Peyer's patch (tissue), 4 donors: ENCODE results near the gene EFHC1. TPM values are rescaled to one million over a fixed set of nuclear protein-coding genes. Genes with fewer than 3 reads are reported as not detected.

Experiments used
- DNase-seq, 3 donors: peaks; one replicate each; pipeline ENCODE4 v3.0.0-alpha.2; 2017 to 2019
- H3K27ac ChIP-seq, 4 donors: fragments of 200-600 bp; sonication (generic); one replicate each; pipeline ENCODE4 v1.5.1; 2016 to 2019
- H3K27me3 ChIP-seq, 2 donors: fragments of 200-600 bp; sonication (generic); one replicate each; pipeline ENCODE4 v1.5.1; 2019
- H3K36me3 ChIP-seq, 3 donors: fragments of 200-600 bp; sonication (generic); one replicate each; pipeline ENCODE4 v1.5.1; 2016 to 2019
- H3K4me1 ChIP-seq, 4 donors: fragments of 200-600 bp; sonication (generic); one replicate each; pipeline ENCODE4 v1.5.1; 2016 to 2019
- H3K4me3 ChIP-seq, 4 donors: fragments of 200-600 bp; sonication (generic); 1 replicate in 3 of 4; 2 replicates in 1 of 4; pipeline ENCODE4 v1.5.1; 2016 to 2019; ENCODE audit warnings: mild to moderate bottlenecking in 1 of 4
- H3K9me3 ChIP-seq, 4 donors: fragments of 200-600 bp; sonication (generic); one replicate each; pipeline ENCODE4 v1.5.1; 2016 to 2019; ENCODE audit warnings: mild to moderate bottlenecking in 1 of 4
- POLR2A ChIP-seq, 2 donors: fragments of 450-650 bp; IDR thresholded peaks; one replicate each; pipeline ENCODE4 v1.5.1; 2017; ENCODE audit warnings: antibody characterized with exemption in 2 of 2, mild to moderate bottlenecking in 2 of 2, moderate library complexity in 2 of 2
- total RNA-seq, 4 donors: library from RNA; depleted of rRNA; stranded (reverse); fragments of >200 nt; gene quantifications; one replicate each; pipeline ENCODE4 v1.1.0, GENCODE V29; 2016
- TF ChIP-seq, protein P1 (sequence below), 6 experiments: fragments of 450-650 bp in 4 of 6; fragments of 200-600 bp in 2 of 6; sonication (generic) in 1 of 6; IDR thresholded peaks; one replicate each; pipeline ENCODE4 v1.5.1; 2017 to 2019; ENCODE audit warnings: antibody characterized with exemption in 6 of 6, mild to moderate bottlenecking in 3 of 6, moderate library complexity in 1 of 6

EFHC1 gene
- total RNA-seq, 4 donors from 2014 or later = 20.0 to 40.4 (median 22.7) TPM

DNA sequence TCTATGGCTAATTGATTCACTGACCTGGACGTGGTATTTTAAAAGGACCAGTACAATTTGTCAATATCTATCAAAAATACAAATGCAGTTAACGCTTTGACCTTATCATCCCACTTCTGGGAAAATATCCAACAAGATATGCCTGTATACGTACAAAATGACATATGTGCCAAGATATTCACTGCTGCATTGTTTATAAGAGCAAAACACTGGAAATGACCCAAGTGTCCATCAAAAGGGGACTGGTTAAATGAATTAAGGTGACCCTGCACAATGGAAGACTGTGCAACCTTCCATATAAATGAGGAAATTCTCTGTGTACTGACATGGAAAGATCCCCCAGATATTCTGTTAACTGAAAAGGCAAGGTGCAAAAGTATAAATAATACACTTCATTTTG, 142.8 kb downstream of the EFHC1 start:
- Histone ChIP-seq H3K4me1 (peaks cover 0 to 51% (median 0%) of the 10 kb centered on the region in 4 donors), H3K36me3 (no peaks in the 10 kb centered on the region), H3K27ac (no peak overlapping the region), H3K4me3 (no peak overlapping the region), H3K9me3 (no peaks in the 10 kb centered on the region), H3K27me3 (no peaks in the 10 kb centered on the region)
- TF ChIP-seq, protein P1, sequence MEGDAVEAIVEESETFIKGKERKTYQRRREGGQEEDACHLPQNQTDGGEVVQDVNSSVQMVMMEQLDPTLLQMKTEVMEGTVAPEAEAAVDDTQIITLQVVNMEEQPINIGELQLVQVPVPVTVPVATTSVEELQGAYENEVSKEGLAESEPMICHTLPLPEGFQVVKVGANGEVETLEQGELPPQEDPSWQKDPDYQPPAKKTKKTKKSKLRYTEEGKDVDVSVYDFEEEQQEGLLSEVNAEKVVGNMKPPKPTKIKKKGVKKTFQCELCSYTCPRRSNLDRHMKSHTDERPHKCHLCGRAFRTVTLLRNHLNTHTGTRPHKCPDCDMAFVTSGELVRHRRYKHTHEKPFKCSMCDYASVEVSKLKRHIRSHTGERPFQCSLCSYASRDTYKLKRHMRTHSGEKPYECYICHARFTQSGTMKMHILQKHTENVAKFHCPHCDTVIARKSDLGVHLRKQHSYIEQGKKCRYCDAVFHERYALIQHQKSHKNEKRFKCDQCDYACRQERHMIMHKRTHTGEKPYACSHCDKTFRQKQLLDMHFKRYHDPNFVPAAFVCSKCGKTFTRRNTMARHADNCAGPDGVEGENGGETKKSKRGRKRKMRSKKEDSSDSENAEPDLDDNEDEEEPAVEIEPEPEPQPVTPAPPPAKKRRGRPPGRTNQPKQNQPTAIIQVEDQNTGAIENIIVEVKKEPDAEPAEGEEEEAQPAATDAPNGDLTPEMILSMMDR (IDR thresholded peaks at IDR 0.05) = no peak
- no peak for TF ChIP-seq POLR2A (IDR thresholded peaks at IDR 0.05)
- DNase-seq = no peak

DNA sequence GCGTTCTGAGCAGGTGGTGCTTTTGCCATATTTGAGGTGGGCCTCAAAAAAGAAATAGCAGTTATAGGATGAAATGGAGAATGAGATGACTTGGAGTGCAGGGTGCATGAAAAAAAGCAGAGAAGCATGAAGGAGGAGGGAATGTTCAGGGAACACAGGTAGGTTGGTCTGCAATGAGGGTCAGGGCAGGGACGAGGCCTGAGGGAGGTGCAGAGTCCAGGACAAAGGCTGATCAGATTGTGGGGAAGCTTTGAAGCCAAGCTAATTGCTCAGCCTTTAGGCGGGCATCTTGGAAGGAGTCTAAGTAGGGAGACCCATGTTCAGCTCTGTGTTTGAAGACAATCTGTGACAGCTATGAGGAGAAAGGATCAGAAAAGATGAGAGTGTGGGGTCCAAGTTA, 144.7 kb downstream of the EFHC1 start:
- peaks cover 0 to 46% (median 0%) of the 10 kb centered on the region in 4 donors for H3K4me1 ChIP-seq
- TF ChIP-seq, protein P1 (IDR thresholded peaks at IDR 0.05) = no peak
- TF ChIP-seq POLR2A (IDR thresholded peaks at IDR 0.05) = no peak
- peak overlapping the region in 2 of 4 donors; percentile 27 to 42 for H3K27ac ChIP-seq

DNA sequence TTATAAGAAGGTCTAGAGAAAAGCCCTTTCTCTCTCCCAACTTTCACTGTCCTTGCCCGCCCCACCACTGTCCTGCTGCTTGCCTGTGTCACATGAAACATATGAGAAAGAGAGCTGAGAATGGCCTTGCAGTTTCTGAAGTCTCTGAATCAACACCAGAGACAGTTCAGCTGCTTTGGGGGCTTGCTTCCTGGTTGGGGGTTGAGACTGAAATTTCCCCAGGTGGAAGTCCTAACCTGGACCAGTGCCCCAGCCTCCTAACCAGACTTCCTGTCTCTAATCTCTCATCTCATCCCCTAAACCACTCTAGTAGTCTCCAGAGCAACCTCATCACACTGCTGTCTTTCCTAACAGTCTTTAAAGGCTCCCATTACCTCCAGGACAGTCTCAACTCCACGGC, 146.1 kb downstream of the EFHC1 start:
- peaks cover 0 to 37% (median 0%) of the 10 kb centered on the region in 4 donors for H3K4me1 ChIP-seq
- no peak for TF ChIP-seq POLR2A (IDR thresholded peaks at IDR 0.05)
- TF ChIP-seq, protein P1 (IDR thresholded peaks at IDR 0.05) = no peak
- H3K9me3 ChIP-seq = no peaks in the 10 kb centered on the region
- H3K4me3 ChIP-seq = no peak overlapping the region
- DNase-seq = no peak
- H3K27me3 ChIP-seq = no peaks in the 10 kb centered on the region
- H3K36me3 ChIP-seq = no peaks in the 10 kb centered on the region
- H3K27ac ChIP-seq = peak overlapping the region in 2 of 4 donors; percentile 14 to 59

More for the DNA sequence above, 144.7 kb downstream of the EFHC1 start:
- no peaks in the 10 kb centered on the region for H3K36me3 ChIP-seq
- no peak overlapping the region for H3K4me3 ChIP-seq
- H3K27me3 ChIP-seq = no peaks in the 10 kb centered on the region
- no peaks in the 10 kb centered on the region for H3K9me3 ChIP-seq
- peak in 2 of 3 donors; percentile 74 to 75 for DNase-seq

DNA sequence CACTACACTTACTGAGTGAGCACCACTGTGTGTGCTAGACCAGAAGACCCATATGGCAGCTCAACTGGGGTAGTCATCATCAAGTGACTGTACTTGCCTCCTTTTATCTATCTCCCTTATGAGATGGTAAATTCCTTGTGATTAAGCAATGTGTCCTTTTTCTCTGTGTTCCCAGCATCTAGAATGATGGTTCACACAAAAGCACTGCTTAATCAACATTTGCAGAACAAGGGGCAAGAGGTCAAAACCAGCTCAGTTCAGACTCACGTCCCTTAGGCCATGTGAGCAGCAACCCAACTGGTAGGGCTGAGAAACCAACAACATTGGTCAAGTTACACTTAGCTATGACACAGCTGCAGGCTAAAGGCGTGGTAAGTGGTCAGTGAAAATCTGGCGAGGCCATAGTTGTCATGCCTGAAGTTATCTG, 146.7 kb downstream of the EFHC1 start:
- no peaks in the 10 kb centered on the region for H3K36me3 ChIP-seq
- H3K9me3 ChIP-seq = no peaks in the 10 kb centered on the region
- peaks cover 0 to 37% (median 0%) of the 10 kb centered on the region in 4 donors for H3K4me1 ChIP-seq
- H3K4me3 ChIP-seq = no peak overlapping the region
- H3K27me3 ChIP-seq = no peaks in the 10 kb centered on the region
- no peak for DNase-seq
- peak overlapping the region in 3 of 4 donors; percentile 6 to 59 (median 14) for H3K27ac ChIP-seq
- TF ChIP-seq, protein P1 (IDR thresholded peaks at IDR 0.05) = no peak
- no peak for TF ChIP-seq POLR2A (IDR thresholded peaks at IDR 0.05)

DNA sequence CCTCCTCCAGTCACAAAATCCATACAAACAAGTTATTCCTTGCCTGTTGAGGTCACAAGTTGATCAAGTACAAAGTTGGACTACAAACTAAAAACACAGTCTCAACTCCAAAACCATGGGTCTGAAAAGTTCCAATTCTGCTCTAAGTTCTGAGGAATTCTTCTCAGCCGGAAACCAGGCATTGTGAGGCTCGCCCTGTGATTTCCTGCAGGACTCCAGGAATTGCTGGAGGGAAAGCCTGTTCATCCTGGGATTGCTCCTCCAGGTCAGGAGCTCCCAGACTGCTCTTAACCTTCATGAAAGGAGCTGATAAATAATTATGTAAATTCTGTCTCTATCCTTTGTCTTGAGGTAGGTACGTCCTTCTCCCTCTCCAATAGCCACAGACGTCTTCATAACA, 148.2 kb downstream of the EFHC1 start:
- H3K36me3 ChIP-seq = no peaks in the 10 kb centered on the region
- H3K4me3 ChIP-seq = no peak overlapping the region
- H3K4me1 ChIP-seq = peaks cover 0 to 37% (median 0%) of the 10 kb centered on the region in 4 donors
- no peak overlapping the region for H3K27ac ChIP-seq
- no peaks in the 10 kb centered on the region for H3K9me3 ChIP-seq
- no peak for DNase-seq
- TF ChIP-seq, protein P1 (IDR thresholded peaks at IDR 0.05) = no peak
- TF ChIP-seq POLR2A (IDR thresholded peaks at IDR 0.05) = no peak
- H3K27me3 ChIP-seq = no peaks in the 10 kb centered on the region

DNA sequence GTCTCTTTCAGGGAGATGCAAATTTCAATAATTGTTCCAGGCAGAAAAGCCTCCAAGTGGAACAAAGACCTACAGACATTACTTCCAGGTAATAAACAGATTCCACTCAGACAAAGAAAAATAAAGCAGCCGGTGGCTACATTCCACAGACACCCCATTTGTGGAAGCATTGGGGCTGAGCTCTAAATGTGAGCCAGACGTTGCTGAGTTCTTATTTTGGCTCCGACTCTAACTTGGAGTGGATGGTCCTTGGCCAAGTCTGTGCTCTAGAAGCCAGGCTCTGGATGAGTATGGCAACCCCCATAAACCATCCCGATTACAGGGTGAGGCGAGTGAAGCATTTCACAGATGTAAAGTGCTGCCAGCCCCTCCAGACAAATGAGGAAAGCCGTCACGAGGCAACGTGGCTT, 150.2 kb downstream of the EFHC1 start:
- no peak overlapping the region for H3K4me3 ChIP-seq
- no peaks in the 10 kb centered on the region for H3K9me3 ChIP-seq
- H3K36me3 ChIP-seq = no peaks in the 10 kb centered on the region
- TF ChIP-seq, protein P1 (IDR thresholded peaks at IDR 0.05) = no peak
- TF ChIP-seq POLR2A (IDR thresholded peaks at IDR 0.05) = no peak
- H3K27me3 ChIP-seq = no peaks in the 10 kb centered on the region
- H3K27ac ChIP-seq = peak overlapping the region in 1 of 4 donors; percentile 24
- peaks cover 0 to 42% (median 6%) of the 10 kb centered on the region in 4 donors for H3K4me1 ChIP-seq
- DNase-seq = no peak
